Measurements from ENCODE around the gene TMPRSS12.
A peak's percentile ranks its signal among the peaks of the same experiment; 100 is the strongest.
"Not testable (repeated sequence)": the region's sequence is repeated elsewhere in the genome, so short reads cannot be mapped to it uniquely, and the experiment has no call there.

TMPRSS12 gene

GRCh38 chr12:50926932-50927331, 84.2 kb downstream of the TMPRSS12 start:
- Histone ChIP-seq H3K4me1 (ENCODE audit: control insufficient read depth, insufficient read depth, low read length) (peaks cover 54% of the 10 kb centered on the region), H3K4me3 (ENCODE audit: low read depth, low read length) (peak overlapping the region; percentile 53)
- H3K36me3 ChIP-seq (ENCODE audit: control insufficient read depth, insufficient read depth, low read length); H3K27me3 ChIP-seq (ENCODE audit: control insufficient read depth, insufficient read depth, low read length); H3K9ac ChIP-seq (ENCODE audit: low read depth, low read length); H3K9me3 ChIP-seq (ENCODE audit: control insufficient read depth, insufficient read depth, low read length); H3K27ac ChIP-seq (ENCODE audit: low read depth, low read length): not testable (repeated sequence)

- Histone ChIP-seq H3K4me3 (ENCODE audit: low read depth, low read length) (peak overlapping the region; percentile 53; the same call in 1 of the 2 replicates), H3K9ac (ENCODE audit: low read depth, low read length) (no peak overlapping the region), H3K36me3 (ENCODE audit: control insufficient read depth, insufficient read depth, low read length) (no peaks in the 10 kb centered on the region), H3K4me1 (ENCODE audit: control insufficient read depth, insufficient read depth, low read length) (peaks cover 51% of the 10 kb centered on the region), H3K27me3 (ENCODE audit: control insufficient read depth, insufficient read depth, low read length) (no peaks in the 10 kb centered on the region), H3K9me3 (ENCODE audit: control insufficient read depth, insufficient read depth, low read length) (no peaks in the 10 kb centered on the region), H3K27ac (ENCODE audit: low read depth, low read length) (no peak overlapping the region)
Measured at GRCh38 chr12:50927356-50927755, 84.6 kb downstream of the TMPRSS12 start.

GRCh38 chr12:50927766-50928224, 85.1 kb downstream of the TMPRSS12 start:
- Histone ChIP-seq H3K9me3 (ENCODE audit: control insufficient read depth, insufficient read depth, low read length) (no peaks in the 10 kb centered on the region), H3K9ac (ENCODE audit: low read depth, low read length) (no peak overlapping the region), H3K36me3 (ENCODE audit: control insufficient read depth, insufficient read depth, low read length) (no peaks in the 10 kb centered on the region), H3K4me1 (ENCODE audit: control insufficient read depth, insufficient read depth, low read length) (peaks cover 46% of the 10 kb centered on the region), H3K4me3 (ENCODE audit: low read depth, low read length) (no peak overlapping the region), H3K27ac (ENCODE audit: low read depth, low read length) (no peak overlapping the region), H3K27me3 (ENCODE audit: control insufficient read depth, insufficient read depth, low read length) (no peaks in the 10 kb centered on the region)

- no peaks in the 10 kb centered on the region for H3K27me3 ChIP-seq (ENCODE audit: control insufficient read depth, insufficient read depth, low read length)
- H3K9ac ChIP-seq (ENCODE audit: low read depth, low read length): no peak overlapping the region
- no peak overlapping the region for H3K4me3 ChIP-seq (ENCODE audit: low read depth, low read length)
- peaks cover 41% of the 10 kb centered on the region for H3K4me1 ChIP-seq (ENCODE audit: control insufficient read depth, insufficient read depth, low read length)
- H3K9me3 ChIP-seq (ENCODE audit: control insufficient read depth, insufficient read depth, low read length): no peaks in the 10 kb centered on the region
- H3K27ac ChIP-seq (ENCODE audit: low read depth, low read length): no peak overlapping the region
- no peaks in the 10 kb centered on the region for H3K36me3 ChIP-seq (ENCODE audit: control insufficient read depth, insufficient read depth, low read length)
Measured at GRCh38 chr12:50928392-50928791, 85.7 kb downstream of the TMPRSS12 start.

GRCh38 chr12:50929831-50930230, 87.1 kb downstream of the TMPRSS12 start:
- Histone ChIP-seq H3K36me3 (ENCODE audit: control insufficient read depth, insufficient read depth, low read length) (no peaks in the 10 kb centered on the region), H3K4me3 (ENCODE audit: low read depth, low read length) (no peak overlapping the region), H3K9ac (ENCODE audit: low read depth, low read length) (no peak overlapping the region), H3K27ac (ENCODE audit: low read depth, low read length) (no peak overlapping the region), H3K9me3 (ENCODE audit: control insufficient read depth, insufficient read depth, low read length) (no peaks in the 10 kb centered on the region), H3K4me1 (ENCODE audit: control insufficient read depth, insufficient read depth, low read length) (peaks cover 29% of the 10 kb centered on the region), H3K27me3 (ENCODE audit: control insufficient read depth, insufficient read depth, low read length) (no peaks in the 10 kb centered on the region)

- not testable (repeated sequence) for H3K9ac ChIP-seq (ENCODE audit: low read depth, low read length); H3K4me3 ChIP-seq (ENCODE audit: low read depth, low read length); H3K9me3 ChIP-seq (ENCODE audit: control insufficient read depth, insufficient read depth, low read length); H3K27me3 ChIP-seq (ENCODE audit: control insufficient read depth, insufficient read depth, low read length); H3K36me3 ChIP-seq (ENCODE audit: control insufficient read depth, insufficient read depth, low read length); H3K27ac ChIP-seq (ENCODE audit: low read depth, low read length)
- peaks cover 30% of the 10 kb centered on the region for H3K4me1 ChIP-seq (ENCODE audit: control insufficient read depth, insufficient read depth, low read length)
Measured at GRCh38 chr12:50930477-50930876, 87.8 kb downstream of the TMPRSS12 start.

- Histone ChIP-seq H3K36me3 (ENCODE audit: control insufficient read depth, insufficient read depth, low read length) (no peaks in the 10 kb centered on the region), H3K4me1 (ENCODE audit: control insufficient read depth, insufficient read depth, low read length) (peaks cover 19% of the 10 kb centered on the region), H3K4me3 (ENCODE audit: low read depth, low read length) (no peak overlapping the region), H3K9me3 (ENCODE audit: control insufficient read depth, insufficient read depth, low read length) (no peaks in the 10 kb centered on the region; the same call in 1 of the 2 replicates), H3K9ac (ENCODE audit: low read depth, low read length) (no peak overlapping the region), H3K27ac (ENCODE audit: low read depth, low read length) (no peak overlapping the region), H3K27me3 (ENCODE audit: control insufficient read depth, insufficient read depth, low read length) (no peaks in the 10 kb centered on the region)
Measured at GRCh38 chr12:50932787-50933280, 90.1 kb downstream of the TMPRSS12 start.

- peaks cover 12% of the 10 kb centered on the region for H3K4me1 ChIP-seq (ENCODE audit: control insufficient read depth, insufficient read depth, low read length)
- H3K4me3 ChIP-seq (ENCODE audit: low read depth, low read length): no peak overlapping the region
- H3K27ac ChIP-seq (ENCODE audit: low read depth, low read length): peak overlapping the region; percentile 12
- no peaks in the 10 kb centered on the region for H3K36me3 ChIP-seq (ENCODE audit: control insufficient read depth, insufficient read depth, low read length)
- H3K9me3 ChIP-seq (ENCODE audit: control insufficient read depth, insufficient read depth, low read length): no peaks in the 10 kb centered on the region; the same call in 1 of the 2 replicates
- no peaks in the 10 kb centered on the region for H3K27me3 ChIP-seq (ENCODE audit: control insufficient read depth, insufficient read depth, low read length)
- H3K9ac ChIP-seq (ENCODE audit: low read depth, low read length): no peak overlapping the region
Measured at GRCh38 chr12:50933459-50934124, 90.9 kb downstream of the TMPRSS12 start.

- H3K9me3 ChIP-seq (ENCODE audit: control insufficient read depth, insufficient read depth, low read length): no peaks in the 10 kb centered on the region; the same call in 1 of the 2 replicates
- no peaks in the 10 kb centered on the region for H3K27me3 ChIP-seq (ENCODE audit: control insufficient read depth, insufficient read depth, low read length)
- H3K27ac ChIP-seq (ENCODE audit: low read depth, low read length): no peak overlapping the region
- no peak overlapping the region for H3K9ac ChIP-seq (ENCODE audit: low read depth, low read length)
- no peaks in the 10 kb centered on the region for H3K36me3 ChIP-seq (ENCODE audit: control insufficient read depth, insufficient read depth, low read length)
- H3K4me1 ChIP-seq (ENCODE audit: control insufficient read depth, insufficient read depth, low read length): peaks cover 6% of the 10 kb centered on the region; the same call in 1 of the 2 replicates
- H3K4me3 ChIP-seq (ENCODE audit: low read depth, low read length): no peak overlapping the region
Measured at GRCh38 chr12:50934371-50934851, 91.7 kb downstream of the TMPRSS12 start.

GRCh38 chr12:50934981-50935807, 92.5 kb downstream of the TMPRSS12 start:
- Histone ChIP-seq H3K4me3 (ENCODE audit: low read depth, low read length) (no peak overlapping the region), H3K4me1 (ENCODE audit: control insufficient read depth, insufficient read depth, low read length) (0 out of 2 replicates have a peak, but pooled peaks cover 3% of the 10 kb centered on the region), H3K27me3 (ENCODE audit: control insufficient read depth, insufficient read depth, low read length) (no peaks in the 10 kb centered on the region), H3K36me3 (ENCODE audit: control insufficient read depth, insufficient read depth, low read length) (no peaks in the 10 kb centered on the region), H3K9ac (ENCODE audit: low read depth, low read length) (no peak overlapping the region), H3K27ac (ENCODE audit: low read depth, low read length) (no peak overlapping the region), H3K9me3 (ENCODE audit: control insufficient read depth, insufficient read depth, low read length) (no peaks in the 10 kb centered on the region; the same call in 1 of the 2 replicates)

Data from HUES48 (cell line).